ENCODE measurements around the gene SLC35F6. TPM values are rescaled to one million over a fixed set of nuclear protein-coding genes. Genes with fewer than 3 reads are reported as not detected.
"Not testable (repeated sequence)": the region's sequence is repeated elsewhere in the genome, so short reads cannot be mapped to it uniquely, and the experiment has no call there.

SLC35F6 gene
- polyA plus RNA-seq, 4 donors, result 16.2 to 17.5 (median 16.6) TPM

DNA sequence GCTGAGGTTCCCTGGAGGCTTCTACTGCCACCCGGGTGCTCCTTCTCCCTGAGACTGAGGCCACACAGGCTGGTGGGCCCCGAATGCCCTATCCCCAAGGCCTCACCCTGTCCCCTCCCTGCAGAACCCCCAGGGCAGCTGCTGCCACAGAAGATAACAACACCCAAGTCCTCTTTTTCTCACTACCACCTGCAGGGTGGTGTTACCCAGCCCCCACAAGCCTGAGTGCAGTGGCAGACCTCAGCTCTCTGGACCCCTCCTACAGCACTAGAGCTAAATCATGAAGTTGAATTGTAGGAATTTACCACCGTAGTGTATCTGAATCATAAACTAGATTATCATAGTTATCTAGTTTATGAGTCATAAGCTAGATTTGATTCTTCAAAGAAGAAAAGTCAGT is 14.4 kb downstream of the SLC35F6 start:
- no peak for DNase-seq (ENCODE audit: low read depth in 4 of 4, low spot score in 2 of 4)

DNA sequence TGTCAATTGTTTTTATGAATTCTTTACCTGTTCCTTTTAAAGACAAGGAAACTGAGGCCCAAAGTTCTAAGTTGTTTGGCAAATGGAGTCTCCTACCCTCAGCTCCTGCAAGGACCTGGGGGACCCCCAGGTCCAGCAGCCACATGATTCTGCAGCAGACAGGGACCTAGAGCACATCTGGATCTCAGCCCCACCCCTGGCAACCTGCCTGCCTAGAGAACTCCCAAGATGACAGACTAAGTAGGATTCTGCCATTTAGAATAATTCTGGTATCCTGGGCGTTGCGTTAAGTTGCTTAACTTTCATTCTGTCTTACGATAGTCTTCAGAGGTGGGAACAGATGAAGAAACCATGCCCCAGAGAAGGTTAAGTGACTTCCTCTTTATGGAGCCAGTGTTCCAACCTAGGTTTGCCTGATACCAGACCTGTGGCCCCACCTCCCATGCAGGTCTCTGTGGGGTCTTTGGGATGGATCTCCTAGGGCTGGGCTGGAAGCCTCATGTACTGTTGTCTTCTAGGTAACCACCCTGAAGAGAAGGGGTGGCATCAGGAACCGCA is 16.2 kb downstream of the SLC35F6 start:
- DNase-seq (ENCODE audit: low read depth in 4 of 4, low spot score in 2 of 4), result no peak

DNA sequence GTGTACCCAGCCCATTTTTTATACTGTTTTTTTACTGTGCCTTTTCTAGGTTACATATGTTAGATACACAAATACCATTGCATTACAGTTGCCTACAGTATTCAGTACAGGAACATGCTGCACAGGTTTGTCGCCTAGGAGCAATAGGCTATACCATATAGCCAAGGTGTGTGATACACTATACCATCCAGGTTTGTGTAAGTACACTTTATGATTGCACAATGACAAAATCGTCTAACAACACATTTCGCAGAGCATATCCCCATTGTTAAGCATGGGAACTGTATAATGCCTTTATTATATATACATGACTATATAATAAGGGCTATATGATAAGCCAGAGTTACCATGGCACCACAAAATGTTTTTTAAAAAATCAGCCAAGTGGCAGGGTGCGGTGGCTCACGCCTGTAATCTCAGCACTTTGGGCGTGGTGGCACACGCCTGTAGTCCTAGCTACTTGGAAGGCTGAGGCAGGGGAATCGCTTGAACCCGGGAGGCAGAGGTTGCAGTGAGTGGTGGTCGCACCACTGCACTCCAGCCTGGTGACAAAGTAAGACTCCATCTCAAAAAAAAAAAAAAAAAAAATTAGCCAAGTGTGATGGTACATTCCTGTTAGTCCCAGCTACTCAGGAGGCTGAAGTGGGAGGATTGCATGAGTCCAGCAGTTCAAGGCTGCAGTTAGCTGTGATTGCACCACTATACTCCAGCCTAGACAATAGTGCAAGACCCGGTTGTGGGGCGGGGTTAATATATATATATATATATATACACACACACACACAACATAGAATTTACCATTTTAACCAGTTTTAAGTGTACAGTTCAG is 19.0 kb downstream of the SLC35F6 start:
- no peak for DNase-seq (ENCODE audit: low read depth in 4 of 4, low spot score in 2 of 4)

- DNase-seq (ENCODE audit: low read depth in 4 of 4, low spot score in 2 of 4), result no peak
Observed at GRCh38 chr2:26784570-26785234, 20.6 kb downstream of the SLC35F6 start.

- DNase-seq (ENCODE audit: low read depth in 4 of 4, low spot score in 2 of 4), result peak; percentile 97 to 99 (median 98)
Observed at GRCh38 chr2:26785431-26786206, 21.5 kb downstream of the SLC35F6 start, which contains the start of gene CENPA. TSS of gene CENPA (plus strand) at chr2:26786056. CDS start at chr2:26786197, 141 bp downstream.

DNA sequence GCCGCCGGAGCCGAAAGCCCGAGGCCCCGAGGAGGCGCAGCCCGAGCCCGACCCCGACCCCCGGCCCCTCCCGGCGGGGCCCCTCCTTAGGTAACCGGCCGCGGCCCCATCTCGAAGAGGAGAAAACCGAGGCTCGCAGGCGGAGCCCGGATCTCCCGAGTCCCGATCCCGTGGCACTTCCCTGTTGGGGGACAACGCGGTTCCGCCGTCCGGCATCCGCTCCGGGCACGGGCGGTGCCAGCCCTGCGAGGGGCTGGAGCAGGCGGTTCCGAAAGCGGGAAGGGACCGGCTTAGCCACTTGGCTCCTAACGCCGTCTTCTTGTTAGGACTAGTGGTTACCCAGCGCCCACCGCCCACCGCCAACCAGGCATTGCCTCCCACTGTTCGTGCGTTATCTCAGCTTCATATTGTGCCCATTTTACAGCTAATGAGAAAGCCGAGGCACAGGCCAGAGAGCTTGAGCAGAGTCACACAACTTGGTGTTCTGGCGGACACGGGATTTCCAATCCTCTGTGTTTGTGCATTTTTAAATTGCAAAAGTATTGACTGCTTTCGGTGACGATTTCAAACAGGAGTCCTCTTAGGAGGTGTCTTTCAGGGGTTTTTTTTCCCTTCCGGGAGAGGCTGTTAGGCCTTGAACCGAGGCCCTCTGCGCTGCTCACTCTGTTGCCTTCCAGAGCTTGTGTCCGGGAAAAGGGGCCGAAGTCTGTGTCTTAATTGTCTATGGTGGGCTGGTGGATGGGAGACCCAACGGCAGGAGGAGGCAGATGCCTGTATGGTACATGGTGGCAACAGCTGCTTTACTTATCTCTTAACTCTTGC is 22.3 kb downstream of the SLC35F6 start:
- DNase-seq (ENCODE audit: low read depth in 4 of 4, low spot score in 2 of 4), result no peak

- DNase-seq (ENCODE audit: low read depth in 4 of 4, low spot score in 2 of 4), result no peak
Observed at GRCh38 chr2:26792720-26793119, 28.6 kb downstream of the SLC35F6 start.

- DNase-seq (ENCODE audit: low read depth in 4 of 4, low spot score in 2 of 4), result no peak
Observed at GRCh38 chr2:26793518-26793917, 29.4 kb downstream of the SLC35F6 start.

- not testable (repeated sequence) for DNase-seq (ENCODE audit: low read depth in 4 of 4, low spot score in 2 of 4)
Observed at GRCh38 chr2:26795135-26795534, 31.1 kb downstream of the SLC35F6 start.

GRCh38 chr2:26801328-26801727 is 37.2 kb downstream of the SLC35F6 start:
- no peak for DNase-seq (ENCODE audit: low read depth in 4 of 4, low spot score in 2 of 4)

- DNase-seq (ENCODE audit: low read depth in 4 of 4, low spot score in 2 of 4), result no peak
Observed at GRCh38 chr2:26801796-26802195, 37.7 kb downstream of the SLC35F6 start.

DNA sequence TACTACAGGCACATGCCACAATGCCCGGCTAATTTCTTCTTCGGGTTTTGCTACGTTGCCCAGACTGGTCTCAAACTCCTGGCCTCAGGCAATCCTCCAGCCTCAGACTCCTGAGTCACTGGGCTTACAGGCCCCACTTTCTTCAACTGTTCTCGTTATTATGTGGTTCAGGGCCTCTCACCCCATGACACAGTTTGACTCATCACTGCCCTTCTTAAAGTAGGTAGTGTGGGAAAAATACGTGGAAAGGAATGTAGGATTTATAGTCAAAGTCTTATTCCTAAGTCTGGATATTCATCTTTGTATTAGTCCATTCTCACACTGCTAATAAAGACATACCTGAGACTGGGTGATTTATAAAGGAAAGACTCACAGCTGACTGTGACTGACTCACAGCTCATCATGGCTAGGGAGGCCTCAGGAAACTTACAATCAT is 41.2 kb downstream of the SLC35F6 start:
- DNase-seq (ENCODE audit: low read depth in 4 of 4, low spot score in 2 of 4), result no peak

- peak in 2 of 4 donors; percentile 26 to 41 for DNase-seq (ENCODE audit: low read depth in 4 of 4, low spot score in 2 of 4)
Observed at GRCh38 chr2:26807788-26808460, 43.8 kb downstream of the SLC35F6 start.

DNA sequence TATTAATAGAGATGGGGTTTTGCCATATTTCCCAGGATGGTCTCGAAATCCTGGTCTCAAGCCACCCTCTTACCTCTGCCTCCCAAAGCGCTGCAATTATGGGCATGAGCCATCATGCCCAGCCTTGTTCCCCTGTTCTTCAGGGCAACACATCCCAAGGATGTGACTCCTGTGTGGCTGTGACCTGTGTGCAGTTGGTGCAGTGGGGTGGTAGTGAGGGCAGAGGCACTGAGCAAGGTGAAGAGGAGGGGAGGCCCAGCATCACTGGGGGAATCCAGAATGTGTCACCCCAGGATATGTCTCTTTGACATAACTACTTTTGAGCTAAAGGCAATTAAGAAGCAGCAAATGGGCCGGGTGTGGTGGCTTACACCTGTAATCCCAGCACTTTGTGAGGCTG is 45.1 kb downstream of the SLC35F6 start:
- DNase-seq (ENCODE audit: low read depth in 4 of 4, low spot score in 2 of 4), result no peak

- no peak for DNase-seq (ENCODE audit: low read depth in 4 of 4, low spot score in 2 of 4)
Observed at GRCh38 chr2:26809876-26810577, 45.9 kb downstream of the SLC35F6 start.

- DNase-seq (ENCODE audit: low read depth in 4 of 4, low spot score in 2 of 4), result no peak
Observed at GRCh38 chr2:26811261-26811660, 47.2 kb downstream of the SLC35F6 start.

DNA sequence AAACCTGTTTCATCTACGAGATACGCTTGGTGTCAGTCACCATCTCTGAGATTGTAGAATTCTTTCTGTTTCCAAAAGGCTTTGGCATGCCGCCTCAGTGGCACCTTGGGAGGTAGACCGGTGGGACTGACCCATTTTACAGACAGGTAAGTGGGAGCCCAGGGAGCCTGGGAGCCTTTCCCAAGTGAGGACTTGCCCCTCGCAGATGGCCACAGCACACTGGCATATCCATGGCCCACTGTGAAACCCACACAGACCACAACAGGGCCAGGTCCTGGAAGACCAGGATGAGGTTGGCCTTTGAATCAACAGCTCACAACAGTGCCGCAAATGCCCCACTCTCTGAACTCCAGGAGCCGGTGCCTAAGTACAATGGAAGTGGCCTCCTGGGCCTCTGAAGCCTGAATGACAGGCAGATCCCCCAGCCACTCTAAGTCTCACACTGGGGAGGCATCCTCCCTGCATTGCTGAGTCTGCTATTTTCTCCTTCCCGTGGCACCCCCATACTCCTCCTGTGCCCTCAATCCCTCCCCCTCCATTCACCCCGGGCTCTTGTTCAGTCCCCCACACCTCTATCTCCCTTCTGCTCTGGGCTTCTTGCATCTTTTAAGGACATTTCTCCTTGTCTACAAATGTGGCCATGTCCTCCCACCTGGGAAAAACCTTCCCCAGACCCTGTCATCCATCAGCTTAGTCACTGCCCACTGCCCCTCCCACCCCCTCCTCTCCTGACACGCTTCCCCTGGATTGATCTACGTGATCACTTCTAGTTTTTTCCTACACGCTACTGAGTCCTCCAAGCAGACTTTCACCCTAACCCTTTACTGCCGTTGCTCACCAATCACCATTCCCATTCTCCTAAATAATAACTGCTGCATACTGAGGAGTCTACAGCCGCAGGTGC is 48.0 kb downstream of the SLC35F6 start:
- no peak for DNase-seq (ENCODE audit: low read depth in 4 of 4, low spot score in 2 of 4)

GRCh38 chr2:26812731-26813130 is 48.6 kb downstream of the SLC35F6 start:
- no peak for DNase-seq (ENCODE audit: low read depth in 4 of 4, low spot score in 2 of 4)

All from left renal cortex interstitium (tissue), 4 donors.